COR-L47 (cell line): ENCODE results near the gene IGF1R.

Source experiments
- DNase-seq: peaks from one replicate; lab custom pipeline; 2025; lab: John Stamatoyannopoulos, UW

IGF1R gene

GRCh38 chr15:98727115-98728040 is 79.0 kb downstream of the IGF1R start:
- no peak for DNase-seq

- no peak for DNase-seq
These were observed 79.9 kb downstream of the IGF1R start for GRCh38 chr15:98728082-98728810.

- no peak for DNase-seq
These were observed 80.4 kb downstream of the IGF1R start for GRCh38 chr15:98728811-98729160.

GRCh38 chr15:98729446-98730042 is 81.2 kb downstream of the IGF1R start:
- DNase-seq, result no peak

- no peak for DNase-seq
These were observed 82.7 kb downstream of the IGF1R start for GRCh38 chr15:98730860-98731711.

GRCh38 chr15:98731712-98732450 is 83.5 kb downstream of the IGF1R start:
- no peak for DNase-seq

GRCh38 chr15:98733098-98733497 is 84.8 kb downstream of the IGF1R start:
- DNase-seq, result no peak

GRCh38 chr15:98734466-98735199 is 86.3 kb downstream of the IGF1R start:
- DNase-seq, result no peak

- no peak for DNase-seq
These were observed 87.0 kb downstream of the IGF1R start for GRCh38 chr15:98735304-98735703.

- no peak for DNase-seq
These were observed 87.7 kb downstream of the IGF1R start for GRCh38 chr15:98735895-98736617.

- no peak for DNase-seq
These were observed 88.8 kb downstream of the IGF1R start for GRCh38 chr15:98737159-98737558.

- DNase-seq, result no peak
These were observed 89.4 kb downstream of the IGF1R start for GRCh38 chr15:98737721-98738120.

- no peak for DNase-seq
These were observed 90.5 kb downstream of the IGF1R start for GRCh38 chr15:98738689-98739401.

- DNase-seq, result no peak
These were observed 92.0 kb downstream of the IGF1R start for GRCh38 chr15:98740295-98740694.

GRCh38 chr15:98740963-98741362 is 92.6 kb downstream of the IGF1R start:
- DNase-seq, result no peak

GRCh38 chr15:98743177-98743576 is 94.8 kb downstream of the IGF1R start:
- DNase-seq, result no peak

- no peak for DNase-seq
These were observed 96.2 kb downstream of the IGF1R start for GRCh38 chr15:98744506-98744905.

GRCh38 chr15:98745179-98745578 is 96.8 kb downstream of the IGF1R start:
- no peak for DNase-seq
